Transverse colon (tissue), 4 donors: ENCODE data around the gene ZFAND4. TPM values are rescaled to one million over a fixed set of nuclear protein-coding genes. Genes with fewer than 3 reads are reported as not detected.

Source experiments
- DNase-seq: peaks from one replicate; pipeline ENCODE4 v3.0.0-alpha.2; 2019
- H3K27ac ChIP-seq, 4 donors: fragments of 200-600 bp; sonication (generic); 2 replicates each; pipeline ENCODE4 v1.5.1; 2016 to 2018; ENCODE audit warnings: inconsistent platforms in 4 of 4
- H3K27me3 ChIP-seq: fragments of 200-600 bp; sonication (generic); 2 replicates; pipeline ENCODE4 v1.5.1; 2017; ENCODE audit warnings: inconsistent platforms
- H3K36me3 ChIP-seq, 4 donors: fragments of 200-600 bp; sonication (generic); 2 replicates each; pipeline ENCODE4 v1.5.1; 2017 to 2019; ENCODE audit warnings: inconsistent platforms in 4 of 4
- H3K4me1 ChIP-seq, 4 donors: fragments of 200-600 bp; sonication (generic); 2 replicates each; pipeline ENCODE4 v1.5.1; 2017 to 2020; ENCODE audit warnings: inconsistent platforms in 4 of 4
- H3K4me3 ChIP-seq, 4 donors: fragments of 200-600 bp; sonication (generic); 1 replicate in 1 of 4; 2 replicates in 3 of 4; pipeline versions ENCODE4 v1.5.1 to v1.6.1; 2017 to 2019; ENCODE audit warnings: inconsistent platforms in 4 of 4
- H3K9me3 ChIP-seq, 2 donors: fragments of 200-600 bp; sonication (generic); 2 replicates each; pipeline ENCODE4 v1.5.1; 2017 to 2019; ENCODE audit warnings: inconsistent platforms in 2 of 2
- EP300 ChIP-seq: sonication (generic); formaldehyde crosslinking; IDR thresholded peaks from one replicate; pipeline ENCODE4 v1.6.1; 2017; ENCODE audit warnings: antibody characterized with exemption, low read depth
- POLR2A ChIP-seq: fragments of 450-650 bp; IDR thresholded peaks from one replicate; pipeline ENCODE4 v1.6.1; 2016; ENCODE audit warnings: antibody characterized with exemption, mild to moderate bottlenecking, moderate library complexity
- POLR2AphosphoS5 ChIP-seq, 3 donors: sonication (generic); formaldehyde crosslinking; IDR thresholded peaks; one replicate each; pipeline ENCODE4 v1.6.1; 2016; ENCODE audit warnings: antibody characterized with exemption in 3 of 3
- WGBS, 2 donors: methylation state at CpG; one replicate each; pipeline ENCODE4 v1.1.5; 2018; ENCODE audit warnings: low coverage in 1 of 2; 5-methylcytosine and 5-hydroxymethylcytosine counted together
- in situ Hi-C, 4 donors: fragments of 200-750 bp; cut with MboI; loops; one replicate each; pipeline versions ENCODE4 v1.15.0 to v1.15.1; 2017; ENCODE audit warnings: low sequenced_read_pairs in 3 of 4, low pct_ligation_motif_present in 1 of 4, low pct_unique_long_range_greater_than_20kb in 1 of 4
- intact Hi-C: fragments of 100-400 bp; cut with DNase I; formaldehyde crosslinking; loops from one replicate; pipeline ENCODE4 v1.15.1; 2023; ENCODE audit warnings: low total_unique reads
- total RNA-seq, 4 donors: library from RNA; depleted of rRNA; stranded (reverse); fragments of >200 nt; gene quantifications; one replicate each; pipeline ENCODE4 v1.1.0, GENCODE V29; 2016
- TF ChIP-seq, protein P1 (sequence below), 5 experiments: fragments of 200-600 bp in 3 of 5; fragments of 450-650 bp in 2 of 5; sonication (generic) in 3 of 5; IDR thresholded peaks; 1 replicate in 2 of 5; 2 replicates in 3 of 5; pipeline ENCODE4 v1.5.1; 2016 to 2017; ENCODE audit warnings: antibody characterized with exemption in 5 of 5, inconsistent platforms in 3 of 5, mild to moderate bottlenecking in 2 of 5, moderate library complexity in 1 of 5

ZFAND4 gene
- total RNA-seq, 4 donors from 2014 or later = 9.0 to 34.4 (median 21.4) TPM

DNA sequence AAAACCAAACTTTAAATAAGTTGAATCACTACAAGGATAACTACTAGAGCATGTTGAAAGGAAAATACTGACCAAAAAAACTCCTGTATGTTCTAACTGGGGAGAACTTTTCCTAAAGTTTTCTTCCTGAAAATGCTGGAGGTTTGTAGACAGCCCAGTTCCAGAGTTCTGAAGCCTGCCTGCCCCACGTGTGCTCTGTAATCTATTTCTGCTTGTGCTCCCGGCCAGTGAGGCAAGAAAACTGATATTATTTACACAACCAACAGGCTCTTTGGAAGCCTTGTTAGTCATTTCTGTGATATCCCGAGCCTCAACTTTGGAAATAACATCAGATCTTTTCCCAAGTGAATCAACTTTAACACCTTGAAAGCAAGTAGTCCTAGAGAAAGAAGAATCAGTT is 46.7 kb downstream of the ZFAND4 start:
- 74 to 79% methylated on average over 3 of the region's 3 CpGs for WGBS, 2 donors
- no peaks in the 10 kb centered on the region for H3K27me3 ChIP-seq
- intact Hi-C loops = no loop called here
- no peak overlapping the region for H3K4me3 ChIP-seq
- H3K27ac ChIP-seq = no peak overlapping the region
- no peaks in the 10 kb centered on the region for H3K4me1 ChIP-seq
- in situ Hi-C loops = no loop called here
- TF ChIP-seq POLR2A (no peak), POLR2AphosphoS5 (IDR thresholded peaks at IDR 0.05) (no peak), EP300 (no peak)
- TF ChIP-seq, protein P1, sequence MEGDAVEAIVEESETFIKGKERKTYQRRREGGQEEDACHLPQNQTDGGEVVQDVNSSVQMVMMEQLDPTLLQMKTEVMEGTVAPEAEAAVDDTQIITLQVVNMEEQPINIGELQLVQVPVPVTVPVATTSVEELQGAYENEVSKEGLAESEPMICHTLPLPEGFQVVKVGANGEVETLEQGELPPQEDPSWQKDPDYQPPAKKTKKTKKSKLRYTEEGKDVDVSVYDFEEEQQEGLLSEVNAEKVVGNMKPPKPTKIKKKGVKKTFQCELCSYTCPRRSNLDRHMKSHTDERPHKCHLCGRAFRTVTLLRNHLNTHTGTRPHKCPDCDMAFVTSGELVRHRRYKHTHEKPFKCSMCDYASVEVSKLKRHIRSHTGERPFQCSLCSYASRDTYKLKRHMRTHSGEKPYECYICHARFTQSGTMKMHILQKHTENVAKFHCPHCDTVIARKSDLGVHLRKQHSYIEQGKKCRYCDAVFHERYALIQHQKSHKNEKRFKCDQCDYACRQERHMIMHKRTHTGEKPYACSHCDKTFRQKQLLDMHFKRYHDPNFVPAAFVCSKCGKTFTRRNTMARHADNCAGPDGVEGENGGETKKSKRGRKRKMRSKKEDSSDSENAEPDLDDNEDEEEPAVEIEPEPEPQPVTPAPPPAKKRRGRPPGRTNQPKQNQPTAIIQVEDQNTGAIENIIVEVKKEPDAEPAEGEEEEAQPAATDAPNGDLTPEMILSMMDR (IDR thresholded peaks at IDR 0.05) = no peak
- peaks cover 0 to 11% (median 0%) of the 10 kb centered on the region in 4 donors for H3K36me3 ChIP-seq
- no peak for DNase-seq
- no peaks in the 10 kb centered on the region for H3K9me3 ChIP-seq

DNA sequence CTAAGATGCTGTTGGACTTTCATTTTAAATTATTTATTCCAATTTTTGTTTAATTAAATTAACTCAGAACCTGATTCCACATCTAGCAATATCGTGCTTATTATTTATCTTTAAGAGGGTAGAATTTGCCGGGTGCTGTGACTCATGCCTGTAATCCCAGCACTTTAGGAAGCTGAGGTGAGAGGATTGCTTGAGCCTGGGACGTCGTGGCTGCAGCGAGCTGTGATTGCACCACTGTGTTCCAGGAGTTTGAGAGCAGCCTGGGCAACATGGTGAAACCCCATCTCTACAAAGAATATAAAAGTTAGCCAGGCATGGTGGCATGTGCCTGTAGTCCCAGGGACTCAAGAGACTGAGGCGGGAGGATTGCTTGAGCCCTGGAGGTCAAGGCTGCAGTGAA is 47.8 kb downstream of the ZFAND4 start:
- intact Hi-C loops = no loop called here
- H3K9me3 ChIP-seq = no peaks in the 10 kb centered on the region
- no peak for TF ChIP-seq EP300
- TF ChIP-seq, protein P1 (IDR thresholded peaks at IDR 0.05) = no peak
- TF ChIP-seq POLR2AphosphoS5 (IDR thresholded peaks at IDR 0.05) = no peak
- TF ChIP-seq POLR2A = no peak
- H3K27ac ChIP-seq = no peak overlapping the region
- peaks cover 0 to 11% (median 0%) of the 10 kb centered on the region in 4 donors for H3K36me3 ChIP-seq
- 88 to 96% methylated on average over 4 to 6 of the region's 6 CpGs for WGBS, 2 donors
- H3K27me3 ChIP-seq = no peaks in the 10 kb centered on the region
- in situ Hi-C loops = no loop called here
- no peaks in the 10 kb centered on the region for H3K4me1 ChIP-seq
- DNase-seq = no peak
- no peak overlapping the region for H3K4me3 ChIP-seq

DNA sequence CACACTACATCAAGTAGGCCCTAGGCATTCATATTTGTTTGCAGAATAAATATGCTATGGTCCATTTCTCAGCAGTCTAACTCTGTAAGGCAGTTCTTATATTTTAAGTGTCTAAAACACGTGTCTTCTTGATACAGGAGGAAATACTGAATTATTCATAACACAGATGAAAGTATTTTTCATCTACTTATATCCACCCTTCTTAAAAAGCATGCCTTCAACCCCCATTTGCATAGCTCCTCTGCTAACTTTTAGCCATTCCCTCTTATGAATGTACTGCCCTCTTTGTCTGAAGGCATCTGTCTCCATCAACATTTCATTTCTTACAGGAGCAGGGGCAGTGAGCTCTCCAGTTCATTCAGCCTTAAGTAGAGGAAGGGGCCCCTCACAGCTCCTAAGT is 57.7 kb downstream of the ZFAND4 start:
- WGBS, 2 donors = 80 to 97% methylated on average over 1 of the region's 1 CpG

DNA sequence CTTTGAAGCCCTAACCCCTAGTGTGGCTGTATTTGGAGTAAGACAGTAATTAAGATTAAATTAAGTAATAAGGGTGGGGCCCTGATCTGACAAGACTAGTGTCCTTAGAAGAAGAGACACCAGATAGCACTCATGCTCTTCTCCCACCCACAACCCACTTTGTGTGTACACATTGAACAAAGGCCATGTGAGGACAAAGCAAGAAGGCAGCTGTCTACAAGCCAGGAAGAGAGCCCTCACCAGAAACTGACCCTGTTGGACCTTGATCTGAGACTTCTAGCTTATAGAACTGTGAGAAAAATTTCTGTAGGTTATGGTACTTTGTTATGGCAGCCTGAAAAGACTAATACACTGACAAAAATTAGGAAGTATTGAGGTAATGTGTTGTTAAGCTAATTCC is 59.8 kb downstream of the ZFAND4 start:
- peaks cover 0 to 12% (median 2%) of the 10 kb centered on the region in 4 donors for H3K36me3 ChIP-seq
- no peak overlapping the region for H3K27ac ChIP-seq
- H3K9me3 ChIP-seq = no peaks in the 10 kb centered on the region
- H3K4me1 ChIP-seq = no peaks in the 10 kb centered on the region
- DNase-seq = no peak
- intact Hi-C loops = no loop called here
- in situ Hi-C loops = no loop called here
- no peak for TF ChIP-seq POLR2A
- TF ChIP-seq EP300 = no peak
- TF ChIP-seq POLR2AphosphoS5 (IDR thresholded peaks at IDR 0.05) = no peak
- TF ChIP-seq, protein P1 (IDR thresholded peaks at IDR 0.05) = no peak
- no peaks in the 10 kb centered on the region for H3K27me3 ChIP-seq
- H3K4me3 ChIP-seq = no peak overlapping the region

More for the DNA sequence above, 57.7 kb downstream of the ZFAND4 start:
- Histone ChIP-seq H3K36me3 (peaks cover 0 to 12% (median 2%) of the 10 kb centered on the region in 4 donors), H3K4me1 (no peaks in the 10 kb centered on the region), H3K27ac (no peak overlapping the region), H3K4me3 (no peak overlapping the region), H3K9me3 (no peaks in the 10 kb centered on the region), H3K27me3 (no peaks in the 10 kb centered on the region)
- in situ Hi-C loops (no loop called here), intact Hi-C loops (no loop called here)
- TF ChIP-seq, protein P1 (IDR thresholded peaks at IDR 0.05) = no peak
- no peak for TF ChIP-seq EP300
- TF ChIP-seq POLR2A = no peak
- TF ChIP-seq POLR2AphosphoS5 (IDR thresholded peaks at IDR 0.05) = no peak
- DNase-seq = no peak
